Neutrophil (primary cell): ENCODE data around the gene ANKDD1A.

ENCODE experiments used
- H3K27ac ChIP-seq: fragments of 200-600 bp; sonication (generic); 2 replicates; pipeline ENCODE4 v1.5.1; 2016; ENCODE audit warnings: mild to moderate bottlenecking, moderate library complexity
- H3K27me3 ChIP-seq: fragments of 200-600 bp; sonication (generic); 2 replicates; pipeline ENCODE4 v1.6.0; 2016; ENCODE audit warnings: mild to moderate bottlenecking
- H3K36me3 ChIP-seq: fragments of 200-600 bp; sonication (generic); 2 replicates; pipeline ENCODE4 v1.5.1; 2017
- H3K4me1 ChIP-seq, 2 experiments: fragments of 200-600 bp in 1 of 2; sonication (generic) in 1 of 2; 1 replicate in 1 of 2; 2 replicates in 1 of 2; pipeline versions ENCODE4 v1.5.1 to v1.6.1; 2013 to 2016; ENCODE audit warnings: low read depth in 1 of 2, low read length in 1 of 2, mild to moderate bottlenecking in 1 of 2, moderate library complexity in 1 of 2; ENCODE audit not compliant: control insufficient read depth in 1 of 2, insufficient read depth in 1 of 2
- H3K4me3 ChIP-seq, 2 experiments: fragments of 200-600 bp in 1 of 2; sonication (generic) in 1 of 2; 1 replicate in 1 of 2; 2 replicates in 1 of 2; pipeline ENCODE4 v1.5.1; 2013 to 2016; ENCODE audit warnings: low read depth in 1 of 2, low read length in 1 of 2, mild to moderate bottlenecking in 1 of 2, moderate library complexity in 1 of 2
- H3K9me3 ChIP-seq: fragments of 200-600 bp; sonication (generic); 2 replicates; pipeline ENCODE4 v1.5.1; 2016
- TF ChIP-seq, protein P1 (sequence below): fragments of 200-600 bp; sonication (generic); IDR thresholded peaks from 2 replicates; pipeline ENCODE4 v1.5.1; 2016; ENCODE audit warnings: antibody characterized with exemption

ANKDD1A gene

DNA sequence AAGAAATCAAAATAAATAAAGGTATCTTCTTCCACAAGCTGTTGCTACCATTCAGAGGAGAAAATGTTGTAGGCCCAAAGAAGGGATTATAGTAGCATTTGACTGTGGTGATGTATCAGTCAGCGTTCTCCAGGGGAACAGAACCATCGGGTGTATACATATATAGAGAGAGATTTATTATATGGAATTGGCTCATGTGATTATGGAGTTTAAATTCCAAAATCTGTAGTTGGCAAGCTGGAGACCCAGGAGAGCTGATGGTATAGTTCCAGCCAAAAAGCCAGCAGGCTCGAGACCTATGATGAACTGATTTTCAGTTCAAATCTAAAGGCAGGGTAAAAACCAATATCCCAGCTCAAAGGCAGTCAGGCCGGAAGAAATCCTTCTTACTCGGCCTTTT is 85.4 kb downstream of the ANKDD1A start:
- TF ChIP-seq, protein P1, sequence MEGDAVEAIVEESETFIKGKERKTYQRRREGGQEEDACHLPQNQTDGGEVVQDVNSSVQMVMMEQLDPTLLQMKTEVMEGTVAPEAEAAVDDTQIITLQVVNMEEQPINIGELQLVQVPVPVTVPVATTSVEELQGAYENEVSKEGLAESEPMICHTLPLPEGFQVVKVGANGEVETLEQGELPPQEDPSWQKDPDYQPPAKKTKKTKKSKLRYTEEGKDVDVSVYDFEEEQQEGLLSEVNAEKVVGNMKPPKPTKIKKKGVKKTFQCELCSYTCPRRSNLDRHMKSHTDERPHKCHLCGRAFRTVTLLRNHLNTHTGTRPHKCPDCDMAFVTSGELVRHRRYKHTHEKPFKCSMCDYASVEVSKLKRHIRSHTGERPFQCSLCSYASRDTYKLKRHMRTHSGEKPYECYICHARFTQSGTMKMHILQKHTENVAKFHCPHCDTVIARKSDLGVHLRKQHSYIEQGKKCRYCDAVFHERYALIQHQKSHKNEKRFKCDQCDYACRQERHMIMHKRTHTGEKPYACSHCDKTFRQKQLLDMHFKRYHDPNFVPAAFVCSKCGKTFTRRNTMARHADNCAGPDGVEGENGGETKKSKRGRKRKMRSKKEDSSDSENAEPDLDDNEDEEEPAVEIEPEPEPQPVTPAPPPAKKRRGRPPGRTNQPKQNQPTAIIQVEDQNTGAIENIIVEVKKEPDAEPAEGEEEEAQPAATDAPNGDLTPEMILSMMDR: no peak
- Histone ChIP-seq H3K27me3 (no peaks in the 10 kb centered on the region), H3K9me3 (no peaks in the 10 kb centered on the region), H3K36me3 (peaks cover 14% of the 10 kb centered on the region), H3K4me1 (no peaks in the 10 kb centered on the region), H3K4me3 (no peak overlapping the region), H3K27ac (no peak overlapping the region)

GRCh38 chr15:64997745-64998375 is 86.2 kb downstream of the ANKDD1A start:
- no peak overlapping the region for H3K4me3 ChIP-seq
- no peaks in the 10 kb centered on the region for H3K4me1 ChIP-seq
- no peak overlapping the region for H3K27ac ChIP-seq
- H3K36me3 ChIP-seq: peaks cover 22% of the 10 kb centered on the region
- no peaks in the 10 kb centered on the region for H3K9me3 ChIP-seq
- TF ChIP-seq, protein P1: no peak
- no peaks in the 10 kb centered on the region for H3K27me3 ChIP-seq

GRCh38 chr15:65004993-65005392 is 93.3 kb downstream of the ANKDD1A start:
- peaks cover 8 to 13% of the 10 kb centered on the region in 2 experiments for H3K4me1 ChIP-seq
- H3K4me3 ChIP-seq: no peak overlapping the region
- no peaks in the 10 kb centered on the region for H3K27me3 ChIP-seq
- no peaks in the 10 kb centered on the region for H3K9me3 ChIP-seq
- TF ChIP-seq, protein P1: no peak
- H3K27ac ChIP-seq: peak overlapping the region; percentile 25
- H3K36me3 ChIP-seq: peaks cover 51% of the 10 kb centered on the region

DNA sequence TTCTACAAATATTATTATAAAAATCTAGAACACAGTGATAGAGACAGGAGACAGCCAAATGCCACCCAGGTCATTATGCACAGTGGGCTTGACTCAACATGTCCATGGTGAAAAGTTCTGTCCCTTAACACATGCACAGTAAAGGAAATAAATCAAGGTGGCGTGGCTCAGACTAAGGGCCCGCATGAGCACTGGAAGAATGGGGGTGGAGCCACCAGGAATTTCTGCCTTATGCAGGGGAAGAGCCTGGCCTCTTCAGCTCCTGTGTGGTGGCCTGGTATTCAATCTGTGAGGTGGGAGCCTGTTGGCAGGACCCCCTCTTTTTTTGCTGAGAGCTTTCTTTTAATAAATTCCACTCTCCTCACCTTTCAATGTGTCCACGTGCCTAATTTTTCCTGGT is 95.2 kb downstream of the ANKDD1A start:
- TF ChIP-seq, protein P1: no peak
- no peaks in the 10 kb centered on the region for H3K9me3 ChIP-seq
- H3K27ac ChIP-seq: no peak overlapping the region
- H3K27me3 ChIP-seq: no peaks in the 10 kb centered on the region
- H3K4me1 ChIP-seq: peaks cover 24 to 31% of the 10 kb centered on the region in 2 experiments
- H3K4me3 ChIP-seq: no peak overlapping the region
- H3K36me3 ChIP-seq: peaks cover 39% of the 10 kb centered on the region
